ENCODE data around the gene SLC27A6.

- no peak for TF ChIP-seq REST (tag by site-specific recombination; IDR thresholded peaks at IDR 0.05)
- no peak for TF ChIP-seq CTCF (tag by site-specific recombination; IDR thresholded peaks at IDR 0.05)
- TF ChIP-seq ZBTB7A (tag by site-specific recombination; IDR thresholded peaks at IDR 0.05; ENCODE audit: low read depth), result no peak
These were observed 48.9 kb downstream of the SLC27A6 start for GRCh38 chr5:129014185-129014584.

All from HEK293 (cell line).